H9 (cell line): ENCODE measurements around the gene ANKRD53. TPM values are rescaled to one million over a fixed set of nuclear protein-coding genes. Genes with fewer than 3 reads are reported as not detected.
"Not testable (repeated sequence)": the region's sequence is repeated elsewhere in the genome, so short reads cannot be mapped to it uniquely, and the experiment has no call there.

ENCODE experiments used
- DNase-seq: peaks from one replicate; pipeline ENCODE4 v3.0.0-alpha.2; 2017
- H2AFZ ChIP-seq: one replicate; pipeline ENCODE4 v1.6.1; 2013; ENCODE audit warnings: mild to moderate bottlenecking, low read length, control low read depth, moderate library complexity
- H2AK5ac ChIP-seq: 2 replicates; pipeline ENCODE4 v1.6.1; 2013; ENCODE audit warnings: low read length, control low read depth, mixed read lengths; ENCODE audit not compliant: insufficient read length
- H2BK120ac ChIP-seq: one replicate; pipeline ENCODE4 v1.6.1; 2013; ENCODE audit warnings: low read depth, mild to moderate bottlenecking, low read length, control low read depth, inconsistent platforms; ENCODE audit not compliant: poor library complexity, severe bottlenecking
- H2BK12ac ChIP-seq: 2 replicates; pipeline ENCODE4 v1.6.1; 2013; ENCODE audit warnings: low read length, control low read depth, mixed read lengths, low read depth; ENCODE audit not compliant: insufficient read length
- H2BK15ac ChIP-seq: 2 replicates; pipeline ENCODE4 v1.6.1; 2013; ENCODE audit warnings: low read depth, low read length, control low read depth
- H2BK20ac ChIP-seq: one replicate; pipeline ENCODE4 v1.6.1; 2013; ENCODE audit warnings: low read depth, mild to moderate bottlenecking, low read length, control low read depth, inconsistent platforms; ENCODE audit not compliant: poor library complexity, severe bottlenecking
- H2BK5ac ChIP-seq: 2 replicates; pipeline ENCODE4 v1.6.1; 2013; ENCODE audit warnings: low read length, control low read depth, mixed read lengths; ENCODE audit not compliant: insufficient read length
- H3K14ac ChIP-seq: 2 replicates; pipeline ENCODE4 v1.6.1; 2013; ENCODE audit warnings: low read length, control low read depth; ENCODE audit not compliant: insufficient read depth
- H3K18ac ChIP-seq: 2 replicates; pipeline ENCODE4 v1.6.1; 2013; ENCODE audit warnings: low read depth, mild to moderate bottlenecking, mixed read lengths, low read length, control low read depth; ENCODE audit not compliant: insufficient read length
- H3K23ac ChIP-seq: 2 replicates; pipeline ENCODE4 v1.6.1; 2013; ENCODE audit warnings: low read length, control low read depth, mixed read lengths, low read depth; ENCODE audit not compliant: insufficient read length
- H3K23me2 ChIP-seq: 2 replicates; pipeline ENCODE4 v1.6.1; 2013; ENCODE audit warnings: low read depth, mild to moderate bottlenecking, mixed read lengths, low read length, control low read depth; ENCODE audit not compliant: insufficient read length, poor library complexity, severe bottlenecking
- H3K27ac ChIP-seq: 2 replicates; pipeline ENCODE4 v1.5.1; 2013; ENCODE audit warnings: low read length, control low read depth, mixed read lengths, low read depth; ENCODE audit not compliant: insufficient read length
- H3K27me3 ChIP-seq: 2 replicates; pipeline ENCODE4 v1.6.1; 2013; ENCODE audit warnings: low read length, control low read depth, inconsistent platforms; ENCODE audit not compliant: insufficient read depth
- H3K4ac ChIP-seq: 2 replicates; pipeline ENCODE4 v1.6.1; 2013; ENCODE audit warnings: low read depth, mild to moderate bottlenecking, control low read depth, inconsistent platforms, low read length, moderate library complexity
- H3K4me1 ChIP-seq: 2 replicates; pipeline ENCODE4 v1.6.1; 2013; ENCODE audit warnings: low read length, control low read depth, inconsistent platforms; ENCODE audit not compliant: insufficient read depth
- H3K4me2 ChIP-seq: 2 replicates; pipeline ENCODE4 v1.6.1; 2013; ENCODE audit warnings: low read length, control low read depth, mixed read lengths; ENCODE audit not compliant: insufficient read length, insufficient read depth
- H3K56ac ChIP-seq: 2 replicates; pipeline ENCODE4 v1.6.1; 2013; ENCODE audit warnings: low read depth, mild to moderate bottlenecking, mixed read lengths, low read length, control low read depth; ENCODE audit not compliant: insufficient read length
- H3K79me1 ChIP-seq: 2 replicates; pipeline ENCODE4 v1.6.1; 2013; ENCODE audit warnings: low read depth, mild to moderate bottlenecking, moderate library complexity, low read length, control low read depth, inconsistent platforms; ENCODE audit not compliant: insufficient read depth, poor library complexity, severe bottlenecking
- H3K79me2 ChIP-seq: 2 replicates; pipeline ENCODE4 v1.6.1; 2013; ENCODE audit warnings: low read length, control low read depth, inconsistent platforms; ENCODE audit not compliant: insufficient read depth
- H3K9ac ChIP-seq: 2 replicates; pipeline ENCODE4 v1.6.1; 2013; ENCODE audit warnings: low read length, control low read depth, mixed read lengths; ENCODE audit not compliant: insufficient read length; ENCODE audit errors: extremely low read depth
- H3K9me3 ChIP-seq: one replicate; pipeline ENCODE4 v1.6.1; 2013; ENCODE audit warnings: low read depth, low read length, inconsistent platforms; ENCODE audit not compliant: control insufficient read depth
- H3T11ph ChIP-seq: one replicate; pipeline ENCODE4 v1.6.1; 2013; ENCODE audit warnings: mild to moderate bottlenecking, low read length, control low read depth, inconsistent platforms
- H4K20me1 ChIP-seq: one replicate; pipeline ENCODE4 v1.6.1; 2013; ENCODE audit not compliant: control insufficient read depth, insufficient read length, insufficient read depth
- H4K5ac ChIP-seq: 2 replicates; pipeline ENCODE4 v1.6.1; 2013; ENCODE audit warnings: low read depth, mild to moderate bottlenecking, mixed read lengths, low read length, control low read depth; ENCODE audit not compliant: insufficient read length
- H4K8ac ChIP-seq: replicated peaks from 2 replicates; pipeline ENCODE4 v1.6.1; 2013; ENCODE audit warnings: low read length, control low read depth, mixed read lengths, low read depth; ENCODE audit not compliant: insufficient read length
- H4K91ac ChIP-seq: 2 replicates; pipeline ENCODE4 v1.6.1; 2013; ENCODE audit warnings: low read depth, mild to moderate bottlenecking, moderate library complexity, mixed read lengths, low read length, control low read depth; ENCODE audit not compliant: insufficient read length
- H3K27ac Mint-ChIP-seq, 3 experiments: 2 replicates in 2 of 3; 3 replicates in 1 of 3; pipeline ENCODE4 v1.8.0; 2020 to 2021; ENCODE audit warnings: mixed read lengths in 3 of 3, mild to moderate bottlenecking in 1 of 3, moderate library complexity in 1 of 3
- H3K27me3 Mint-ChIP-seq: 2 replicates; pipeline ENCODE4 v1.8.0; 2021; ENCODE audit warnings: low read depth, mild to moderate bottlenecking, moderate library complexity, mixed read lengths
- H3K36me3 Mint-ChIP-seq, 3 experiments: 2 replicates in 2 of 3; 3 replicates in 1 of 3; pipeline ENCODE4 v1.8.0; 2020 to 2021; ENCODE audit warnings: low read depth in 3 of 3, mixed read lengths in 3 of 3; ENCODE audit not compliant: insufficient read depth in 1 of 3
- H3K4me1 Mint-ChIP-seq, 2 experiments: 2 replicates each; pipeline ENCODE4 v1.8.0; 2020; ENCODE audit warnings: mixed read lengths in 2 of 2
- H3K4me3 Mint-ChIP-seq, 2 experiments: 2 replicates in 1 of 2; 3 replicates in 1 of 2; pipeline ENCODE4 v1.8.0; 2020 to 2021; ENCODE audit warnings: mild to moderate bottlenecking in 2 of 2, mixed read lengths in 2 of 2, moderate library complexity in 1 of 2
- H3K9me3 Mint-ChIP-seq, 2 experiments: 2 replicates in 1 of 2; 3 replicates in 1 of 2; pipeline ENCODE4 v1.8.0; 2020; ENCODE audit warnings: mild to moderate bottlenecking in 2 of 2, mixed read lengths in 2 of 2, moderate library complexity in 1 of 2
- CTCF ChIP-seq: fragments of 200-600 bp; sonication (generic); conservative IDR thresholded peaks from 3 replicates; pipeline ENCODE4 v1.8.0; 2021; ENCODE audit warnings: antibody characterized with exemption, mild to moderate bottlenecking
- WGBS: extraction: QIAGEN DNeasy Blood & Tissue Kit; methylation state at CpG from one replicate; pipeline ENCODE4 v1.1.7; 2013; ENCODE audit warnings: missing lambda C conversion rate, low lambda C conversion rate, mixed read lengths; ENCODE audit not compliant: insufficient read length; ENCODE audit errors: extremely low coverage; 5-methylcytosine and 5-hydroxymethylcytosine counted together
- total RNA-seq: library from RNA; stranded (reverse); gene quantifications from 2 replicates; pipeline ENCODE4 v1.2.1, GENCODE V29; 2021

ANKRD53 gene
- total RNA-seq, 1 experiment from 2014 or later, result 0.28 TPM

- TF ChIP-seq CTCF, result no peak
- Histone ChIP-seq H3T11ph (no peak overlapping the region), H3K56ac (no peak overlapping the region), H3K9me3 (no peaks in the 10 kb centered on the region), H3K79me1 (no peaks in the 10 kb centered on the region), H2BK20ac (no peak overlapping the region), H4K91ac (no peak overlapping the region), H3K14ac (no peak overlapping the region), H4K20me1 (no peaks in the 10 kb centered on the region), H2AFZ (no peak overlapping the region), H2BK15ac (no peak overlapping the region), H3K23me2 (no peaks in the 10 kb centered on the region), H3K9ac (no peak overlapping the region), H2AK5ac (no peak overlapping the region), H3K4me2 (no peak overlapping the region), H3K27ac (no peak overlapping the region), H3K27me3 (no peaks in the 10 kb centered on the region), H4K5ac (no peak overlapping the region), H3K23ac (no peak overlapping the region), H2BK12ac (no peak overlapping the region), H3K79me2 (no peaks in the 10 kb centered on the region), H3K4me1 (no peaks in the 10 kb centered on the region), H4K8ac (no peak overlapping the region), H3K4ac (no peak overlapping the region), H2BK120ac (no peak overlapping the region), H2BK5ac (no peak overlapping the region), H3K18ac (no peak overlapping the region)
- H3K4me3 Mint-ChIP-seq, result no peak overlapping the region
- no CpG with 5 or more reads among the region's 13 CpGs for WGBS
- no peak overlapping the region for H3K27ac Mint-ChIP-seq
- H3K4me1 Mint-ChIP-seq, result peaks cover 0 to 4% of the 10 kb centered on the region in 2 experiments; a peak in 2 of 4 replicates
- no peaks in the 10 kb centered on the region for H3K36me3 Mint-ChIP-seq
- no peaks in the 10 kb centered on the region for H3K9me3 Mint-ChIP-seq
- H3K27me3 Mint-ChIP-seq, result peaks cover 28% of the 10 kb centered on the region
- no peak for DNase-seq
Measured at GRCh38 chr2:71008342-71008741, 29.9 kb downstream of the ANKRD53 start.

DNA sequence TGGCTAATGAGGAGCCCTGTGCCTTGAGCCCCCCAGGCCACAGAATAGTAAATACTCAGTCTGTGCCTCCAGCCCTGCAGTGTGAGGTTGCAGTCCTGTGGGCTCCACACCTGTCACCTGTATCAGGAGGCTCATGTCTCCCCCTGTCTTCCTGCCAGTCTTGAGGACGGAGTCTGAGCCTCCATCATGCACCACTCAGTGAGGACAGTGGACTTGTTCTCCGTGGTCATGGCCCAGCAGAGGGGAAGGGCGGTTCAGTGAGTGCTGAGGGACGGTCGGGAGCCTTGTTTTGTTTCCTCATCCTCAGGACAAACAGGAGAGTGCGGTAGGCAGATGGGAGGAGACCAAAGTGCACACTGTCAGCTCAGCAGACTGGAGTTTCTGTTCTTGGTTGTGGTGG lies 33.4 kb downstream of the ANKRD53 start:
- no CpG with 5 or more reads among the region's 6 CpGs for WGBS
- not testable (repeated sequence) for H3K27ac Mint-ChIP-seq
- peak overlapping the region in 1 of 2 experiments; percentile 63; a peak in 1 of 5 replicates for H3K4me3 Mint-ChIP-seq

More for the DNA sequence above, 33.4 kb downstream of the ANKRD53 start:
- not testable (repeated sequence) for H3K9me3 Mint-ChIP-seq, H3K79me2 ChIP-seq, H4K8ac ChIP-seq, H3K9ac ChIP-seq, H3K79me1 ChIP-seq, H3K27ac ChIP-seq, H2AK5ac ChIP-seq, H3K56ac ChIP-seq, H4K5ac ChIP-seq, H4K91ac ChIP-seq, H3K14ac ChIP-seq, H3K23me2 ChIP-seq, H2AFZ ChIP-seq, H3K4me1 ChIP-seq, H2BK12ac ChIP-seq, H3K4ac ChIP-seq, H2BK5ac ChIP-seq, H3K23ac ChIP-seq, DNase-seq, H3K9me3 ChIP-seq, H3K36me3 Mint-ChIP-seq, H3K27me3 ChIP-seq, H2BK15ac ChIP-seq, H2BK20ac ChIP-seq, H2BK120ac ChIP-seq, H3K18ac ChIP-seq, H4K20me1 ChIP-seq, H3K4me1 Mint-ChIP-seq, H3T11ph ChIP-seq, H3K4me2 ChIP-seq
- H3K27me3 Mint-ChIP-seq, result peaks cover 10% of the 10 kb centered on the region
